Activated CD8-positive, alpha-beta memory T cell treated with anti-CD3 and anti-CD28 coated beads, Interleukin-2, amount 50 U/mL, for 24 hours (primary cell): ENCODE results near the gene NINJ2.
"Not testable (repeated sequence)": the region's sequence is repeated elsewhere in the genome, so short reads cannot be mapped to it uniquely, and the experiment has no call there.

Experiments
- DNase-seq: peaks from one replicate; pipeline ENCODE4 v3.0.0-alpha.2; 2020; ENCODE audit errors: extremely low read depth

The NINJ2 gene

DNA sequence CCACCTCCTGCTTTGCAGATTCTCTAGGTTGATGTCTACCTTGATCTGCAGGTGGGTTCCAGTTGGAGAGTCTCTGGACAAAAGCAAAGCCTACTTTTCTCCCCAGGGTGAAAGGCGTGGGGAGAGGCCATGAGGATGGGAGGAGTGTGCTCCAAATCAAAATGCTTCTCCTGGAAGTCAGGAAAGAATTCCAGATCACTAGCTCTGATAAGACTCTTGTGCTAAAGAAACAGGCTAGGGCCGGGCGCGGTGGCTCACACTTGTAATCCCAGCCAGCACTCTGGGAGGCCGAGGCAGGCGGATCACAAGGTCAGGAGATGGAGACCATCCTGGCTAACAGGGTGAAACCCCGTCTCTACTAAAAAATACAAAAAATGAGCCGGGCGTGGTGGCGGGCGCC lies 21.9 kb downstream of the NINJ2 start:
- DNase-seq, result not testable (repeated sequence)

DNA sequence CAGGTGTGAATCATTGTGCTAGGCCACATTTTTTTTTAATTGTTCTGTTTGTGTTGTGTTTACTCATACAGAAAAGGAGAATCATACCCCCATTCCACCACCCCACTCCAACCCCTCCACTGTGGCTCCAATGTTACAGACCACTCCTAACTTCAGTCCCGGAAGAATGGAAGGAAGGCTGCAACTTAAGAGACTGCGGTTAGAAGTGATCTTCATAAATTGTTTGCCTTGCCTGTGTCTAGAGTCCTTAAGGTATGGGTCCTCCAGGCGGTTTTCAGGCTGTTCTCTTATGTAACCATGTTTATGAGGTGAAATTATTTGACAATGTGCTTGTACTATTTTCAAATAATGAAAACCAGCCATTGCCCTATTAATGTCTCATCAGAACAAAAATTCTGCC lies 22.5 kb downstream of the NINJ2 start:
- DNase-seq, result no peak

GRCh38 chr12:639988-640387 lies 23.3 kb downstream of the NINJ2 start:
- DNase-seq, result no peak

- no peak for DNase-seq
Observed at GRCh38 chr12:639566-639965, 23.7 kb downstream of the NINJ2 start.

DNA sequence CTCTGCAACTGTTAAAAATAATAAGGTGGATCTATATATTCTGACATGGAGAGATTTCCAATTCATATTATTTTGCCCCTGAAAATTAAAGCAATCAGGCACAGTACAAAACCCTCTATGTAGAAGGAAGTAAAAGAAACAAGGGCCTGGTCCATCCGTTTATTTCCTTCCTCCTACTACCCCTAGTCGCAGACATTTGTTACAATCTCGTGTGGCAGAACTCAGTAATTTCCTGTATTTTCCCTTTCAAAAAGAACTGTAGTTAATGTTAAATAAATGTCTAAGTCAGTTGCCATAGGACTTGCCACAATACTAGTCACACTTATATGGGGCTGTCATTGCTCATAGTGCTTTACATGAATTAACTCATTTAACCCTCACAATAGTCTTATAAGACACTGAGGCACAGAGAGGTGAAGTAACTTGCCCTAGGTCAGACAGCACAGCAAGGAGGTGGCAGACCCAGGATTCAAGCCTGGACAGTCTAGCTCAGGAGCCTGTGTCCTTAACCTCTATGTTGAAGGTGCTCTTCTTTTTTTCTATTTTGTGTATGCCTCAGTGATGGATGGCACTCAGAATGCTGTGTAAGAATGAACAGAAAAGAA lies 24.2 kb downstream of the NINJ2 start:
- no peak for DNase-seq

DNA sequence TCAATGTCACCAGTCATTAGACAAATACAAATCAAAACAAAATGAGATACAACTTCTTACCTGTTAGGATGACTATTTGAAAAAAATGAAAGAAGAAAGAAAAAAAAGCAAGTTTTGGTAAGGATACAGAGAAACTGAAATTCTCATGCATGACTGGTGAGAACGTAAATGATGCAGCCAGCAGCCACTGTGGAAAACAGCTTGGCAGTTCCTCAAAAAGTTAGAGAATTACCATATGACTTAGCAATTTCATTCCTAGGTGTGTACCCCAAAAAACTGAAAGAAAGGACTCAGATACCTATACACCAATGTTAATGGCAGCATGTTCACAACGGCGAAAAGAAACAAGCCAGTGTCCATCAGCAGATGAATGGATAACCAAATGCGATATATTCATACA lies 26.6 kb downstream of the NINJ2 start:
- no peak for DNase-seq

- DNase-seq, result no peak
Observed at GRCh38 chr12:633731-634130, 29.5 kb downstream of the NINJ2 start.

DNA sequence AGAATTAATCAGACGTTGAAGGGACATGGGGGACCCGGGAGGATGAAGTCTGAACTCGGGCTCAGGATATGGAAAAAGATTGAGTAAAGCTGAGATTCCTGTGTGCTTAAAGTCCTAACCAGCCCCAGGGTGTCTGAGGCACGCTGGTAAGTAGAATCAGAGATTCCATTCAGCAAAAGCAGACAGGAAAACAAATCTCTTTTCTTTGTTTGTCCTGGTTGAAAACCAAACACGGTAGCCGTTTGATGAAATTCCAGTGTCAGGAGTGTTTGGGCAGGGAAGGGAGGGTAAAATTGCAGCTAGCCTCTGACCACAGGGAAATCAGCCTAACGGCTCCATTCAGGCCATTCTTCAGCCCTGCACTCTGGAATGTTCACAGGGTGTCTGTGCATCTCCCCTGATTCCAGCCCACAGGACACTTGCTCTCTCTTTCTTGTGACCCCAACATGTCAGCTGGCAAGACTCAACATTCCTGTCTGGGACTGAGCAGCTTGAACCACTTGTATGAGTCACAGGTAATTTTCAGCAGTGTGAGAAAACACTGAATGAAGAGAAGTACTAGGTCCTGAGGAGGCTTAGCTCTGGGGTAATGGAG lies 31.0 kb downstream of the NINJ2 start:
- no peak for DNase-seq

GRCh38 chr12:630656-631632 lies 32.3 kb downstream of the NINJ2 start:
- DNase-seq, result no peak

DNA sequence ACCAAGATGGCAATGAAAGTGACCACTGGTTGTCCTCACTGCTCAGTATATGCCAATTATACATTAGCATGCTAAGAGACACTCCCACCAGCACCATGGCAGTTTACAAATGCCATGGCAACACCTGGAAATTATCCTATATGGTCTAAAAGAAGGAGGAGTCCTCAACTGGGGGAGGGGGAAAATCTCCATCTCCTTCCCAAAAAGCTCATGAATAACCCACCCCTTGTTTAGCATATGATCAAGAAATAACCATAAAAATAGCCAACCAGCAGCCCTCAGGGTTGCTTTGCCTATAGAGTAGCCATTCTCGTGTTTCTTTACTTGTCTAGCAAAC lies 34.5 kb downstream of the NINJ2 start:
- DNase-seq, result not testable (repeated sequence)

GRCh38 chr12:627863-628741 lies 35.1 kb downstream of the NINJ2 start:
- DNase-seq, result no peak

- no peak for DNase-seq
Observed at GRCh38 chr12:627285-627684, 36.0 kb downstream of the NINJ2 start.

DNA sequence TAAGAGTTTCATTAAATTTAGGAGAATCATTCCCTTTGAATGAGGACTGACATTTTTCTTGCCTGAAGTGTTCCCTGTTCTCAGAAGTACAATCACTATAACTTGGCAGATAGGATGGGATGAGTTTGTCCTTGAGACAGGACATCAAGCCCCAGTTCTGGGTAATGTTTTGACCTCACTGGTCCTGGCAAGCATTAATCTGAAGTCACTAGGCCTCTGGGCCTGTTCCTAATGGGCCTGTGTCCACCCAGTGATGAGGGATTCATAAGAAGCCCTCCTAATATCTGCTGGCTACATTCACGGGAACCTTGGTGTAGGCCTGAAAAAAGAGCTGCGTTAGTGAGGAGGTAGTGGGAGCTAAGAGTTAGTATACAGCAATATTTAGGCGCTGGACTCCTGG lies 37.2 kb downstream of the NINJ2 start:
- DNase-seq, result no peak

GRCh38 chr12:623865-624372 lies 39.3 kb downstream of the NINJ2 start:
- DNase-seq, result no peak

DNA sequence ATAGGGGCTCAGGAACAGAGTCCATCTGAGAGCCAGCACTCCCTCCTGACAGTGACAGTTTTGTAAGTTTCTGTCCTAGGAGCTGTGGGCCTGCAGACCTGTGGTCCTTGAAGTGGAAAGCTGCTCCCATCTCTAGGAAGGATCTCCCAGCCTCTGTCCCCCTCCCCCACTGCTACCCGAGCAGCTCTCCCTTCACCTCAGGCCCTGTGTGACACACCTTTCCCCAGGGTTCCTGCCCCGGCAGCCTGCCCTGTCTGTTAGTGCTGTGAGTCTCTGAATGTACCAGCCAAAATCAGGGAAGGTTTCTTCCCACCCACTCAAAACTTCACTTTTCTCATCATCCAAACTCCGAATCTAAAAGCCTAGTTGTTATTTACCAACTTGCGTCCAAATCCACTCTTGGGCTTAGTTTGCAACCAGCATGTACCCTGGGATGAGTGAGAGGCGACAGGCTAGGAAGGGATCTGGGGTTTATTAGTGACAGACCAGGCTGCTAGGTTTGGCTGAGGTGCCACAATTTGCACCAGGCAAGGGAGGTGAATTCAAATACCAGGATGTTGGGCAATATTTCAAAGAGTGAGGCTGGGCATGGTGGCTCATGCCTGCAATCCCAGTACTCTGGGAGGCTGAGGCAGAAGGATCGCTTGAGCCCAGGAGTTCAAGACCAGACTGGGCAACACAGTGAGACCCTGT lies 39.9 kb downstream of the NINJ2 start:
- no peak for DNase-seq

- no peak for DNase-seq
Observed at GRCh38 chr12:622416-622815, 40.8 kb downstream of the NINJ2 start.

- no peak for DNase-seq
Observed at GRCh38 chr12:619346-619745, 43.9 kb downstream of the NINJ2 start.

- no peak for DNase-seq
Observed at GRCh38 chr12:618605-619004, 44.6 kb downstream of the NINJ2 start.

DNA sequence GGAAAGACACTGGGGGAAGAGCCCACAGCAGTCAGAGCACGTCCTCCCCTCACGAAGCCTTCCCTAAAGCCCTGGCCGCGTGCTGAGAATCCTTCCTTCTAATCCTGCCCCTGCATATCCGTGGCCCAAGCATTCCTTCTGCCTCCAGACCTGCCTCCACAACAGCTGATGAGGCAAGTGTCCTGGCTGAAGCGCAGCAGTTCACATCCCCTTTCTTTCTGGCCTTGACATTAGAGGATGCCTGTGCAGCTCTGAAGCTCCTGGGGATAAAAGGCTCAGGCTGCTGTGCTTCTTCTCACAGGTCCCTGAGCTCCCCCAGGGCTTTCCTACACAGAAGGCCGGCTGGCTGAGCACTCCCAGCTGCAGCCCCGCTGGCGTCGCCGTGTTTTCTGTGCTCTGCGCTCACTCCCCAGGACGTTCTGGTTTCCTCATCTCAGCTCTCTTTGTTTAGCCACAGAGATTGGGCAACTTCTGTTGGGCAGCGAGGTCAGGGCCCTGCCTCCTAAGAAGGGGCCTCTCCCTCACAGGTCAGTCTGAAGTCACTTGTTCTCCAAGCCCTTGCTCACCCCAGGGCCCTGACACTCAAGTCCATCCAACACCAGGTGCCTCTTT lies 45.8 kb downstream of the NINJ2 start:
- DNase-seq, result no peak

DNA sequence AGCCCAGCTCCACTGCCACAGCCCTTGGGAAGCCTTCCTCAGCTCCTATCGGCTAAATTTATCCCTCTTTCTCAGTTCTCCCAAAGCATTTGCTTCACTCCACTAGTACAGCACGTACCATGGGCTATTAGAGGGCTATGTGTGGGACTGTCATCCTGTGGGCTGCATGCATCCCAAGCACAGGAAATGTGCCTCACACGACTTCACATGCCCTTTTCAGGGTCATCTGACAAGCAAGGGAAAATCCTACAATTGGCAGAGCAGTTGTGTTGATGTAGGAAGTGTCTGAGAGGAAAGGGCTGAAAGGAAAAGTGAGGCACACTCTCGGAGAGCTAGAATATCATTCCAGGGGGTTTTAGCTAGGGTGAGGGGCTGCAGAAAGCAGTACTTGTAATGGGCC lies 47.6 kb downstream of the NINJ2 start:
- no peak for DNase-seq
